ENCODE measurements around the gene CARMIL1.
"Not testable (repeated sequence)": the region's sequence is repeated elsewhere in the genome, so short reads cannot be mapped to it uniquely, and the experiment has no call there.

CARMIL1 gene

DNA sequence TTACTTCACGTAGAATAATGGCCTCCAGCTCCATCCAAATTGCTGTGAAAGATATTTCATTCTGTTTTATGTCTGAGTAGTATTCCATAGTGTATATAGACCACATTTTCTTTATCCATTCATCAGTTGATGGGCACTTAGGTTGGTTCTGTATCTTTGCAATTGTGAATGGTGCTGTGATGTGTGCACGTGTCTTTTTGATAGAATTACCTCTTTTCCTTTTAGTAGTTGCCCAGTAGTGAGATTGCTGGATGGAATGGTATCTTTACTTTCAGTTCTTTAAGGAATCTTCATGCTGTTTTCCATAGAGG, 91.8 kb downstream of the CARMIL1 start:
- DNase-seq = no peak

DNA sequence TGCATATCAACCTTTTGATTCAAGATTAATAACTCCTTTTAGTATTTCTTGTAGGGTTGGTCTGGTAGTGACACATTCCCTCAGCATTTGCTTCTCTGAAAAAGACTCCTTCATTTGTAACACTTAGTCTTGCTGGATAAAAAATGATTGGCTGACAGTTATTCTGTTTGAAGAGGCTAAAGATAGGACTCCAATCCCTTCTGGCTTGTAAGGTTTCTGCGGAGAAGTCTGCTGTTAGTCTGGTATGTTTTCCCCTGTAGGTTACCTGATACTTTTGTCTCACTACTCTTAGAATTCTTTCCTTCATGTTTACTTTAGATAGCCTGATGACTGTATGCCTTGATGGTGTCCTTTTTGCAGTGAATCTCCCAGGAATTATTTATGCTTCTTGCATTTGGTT, 96.0 kb downstream of the CARMIL1 start:
- DNase-seq = no peak

DNA sequence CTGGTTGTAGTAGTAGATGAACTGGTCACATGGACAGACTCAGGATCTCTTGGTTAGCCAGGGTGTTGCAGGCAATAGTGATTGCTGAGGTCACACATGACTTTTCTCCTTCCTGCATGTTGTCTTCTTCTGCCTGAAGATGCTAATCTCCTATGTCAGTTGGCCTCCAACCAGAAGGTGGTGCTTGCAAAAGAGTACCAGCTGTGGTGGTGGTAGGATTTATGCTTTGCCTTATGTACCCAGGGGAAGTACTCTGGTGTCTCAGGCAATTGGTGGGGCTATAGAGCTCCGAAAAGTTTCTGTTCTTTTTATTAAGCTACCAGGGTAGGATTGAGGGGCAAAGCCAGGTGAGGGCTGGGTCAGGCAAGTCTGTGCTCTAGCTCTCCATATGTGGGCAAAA, 98.5 kb downstream of the CARMIL1 start:
- no peak for DNase-seq

DNA sequence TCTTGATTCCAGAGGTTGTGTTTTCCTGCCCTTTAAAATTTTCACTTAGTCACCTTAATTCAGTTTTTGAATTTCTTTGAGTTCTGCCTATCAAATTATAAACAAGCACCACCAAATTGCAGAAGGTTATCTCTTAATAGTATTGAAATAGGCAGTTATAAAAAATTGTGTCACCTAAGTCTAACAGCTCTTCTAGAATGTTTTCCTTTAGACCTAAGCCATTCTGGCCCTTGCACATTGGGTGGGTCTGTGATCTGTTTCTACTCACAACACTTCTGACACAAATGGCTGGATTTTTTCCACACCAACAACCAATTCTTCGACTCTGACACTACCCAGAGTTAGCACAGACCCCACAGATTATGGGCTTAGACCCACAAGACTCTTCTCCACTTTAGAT, 101.9 kb downstream of the CARMIL1 start:
- no peak for DNase-seq

DNA sequence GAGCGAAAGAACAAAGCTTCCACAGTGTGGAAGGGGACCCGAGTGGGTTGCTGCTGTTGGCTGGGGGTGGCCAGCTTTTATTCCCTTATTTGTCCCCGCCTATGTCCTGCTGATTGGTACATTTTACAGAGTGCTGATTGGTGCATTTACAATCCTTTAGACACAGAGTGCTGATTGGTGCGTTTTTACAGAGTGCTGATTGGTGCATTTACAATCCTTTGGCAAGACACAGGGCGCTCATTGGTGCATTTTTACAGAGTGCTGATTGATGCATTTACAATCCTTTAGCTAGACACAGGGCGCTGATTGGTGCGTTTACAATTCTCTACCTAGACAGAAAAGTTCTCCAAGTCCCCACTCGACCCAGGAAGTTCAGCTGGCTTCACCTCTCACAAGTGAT, 103.3 kb downstream of the CARMIL1 start:
- not testable (repeated sequence) for DNase-seq

DNA sequence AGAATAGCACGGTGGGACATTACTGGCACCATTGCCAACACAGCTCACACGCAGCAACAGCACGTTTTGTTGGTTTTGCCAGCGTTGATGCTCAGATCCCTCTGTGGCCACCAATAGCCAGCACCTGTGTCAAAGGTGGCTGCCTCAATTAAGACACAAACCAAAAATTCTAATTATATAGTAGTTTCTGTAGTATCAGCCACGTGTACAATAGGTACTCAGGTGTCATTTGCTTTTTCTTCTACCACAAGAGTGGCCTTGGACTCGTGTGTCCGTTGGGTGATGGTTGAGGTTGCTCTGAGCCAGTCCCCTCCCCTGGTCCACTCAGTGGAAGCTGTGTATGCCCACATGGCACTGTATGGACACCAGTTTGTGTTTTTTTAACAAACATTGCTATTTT, 105.1 kb downstream of the CARMIL1 start:
- no peak for DNase-seq

DNA sequence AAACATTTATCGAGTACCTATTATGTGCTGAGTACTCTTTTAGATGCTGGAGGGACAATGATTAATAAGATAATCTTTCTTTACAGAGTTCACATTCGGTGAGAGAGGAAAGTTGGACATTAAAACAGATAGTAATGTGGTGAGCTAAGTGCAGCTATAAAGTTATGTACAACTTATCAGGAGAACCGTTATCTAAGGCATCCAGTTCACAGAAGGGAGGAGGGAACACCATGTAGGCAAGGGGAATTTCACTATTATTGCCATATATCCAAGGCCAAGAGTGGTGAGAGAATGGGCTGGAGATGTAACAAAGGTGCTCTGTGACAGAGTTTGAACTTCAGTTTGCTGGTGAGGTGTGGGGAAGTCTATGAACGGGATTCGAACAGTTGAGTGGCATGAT, 105.8 kb downstream of the CARMIL1 start:
- no peak for DNase-seq

DNA sequence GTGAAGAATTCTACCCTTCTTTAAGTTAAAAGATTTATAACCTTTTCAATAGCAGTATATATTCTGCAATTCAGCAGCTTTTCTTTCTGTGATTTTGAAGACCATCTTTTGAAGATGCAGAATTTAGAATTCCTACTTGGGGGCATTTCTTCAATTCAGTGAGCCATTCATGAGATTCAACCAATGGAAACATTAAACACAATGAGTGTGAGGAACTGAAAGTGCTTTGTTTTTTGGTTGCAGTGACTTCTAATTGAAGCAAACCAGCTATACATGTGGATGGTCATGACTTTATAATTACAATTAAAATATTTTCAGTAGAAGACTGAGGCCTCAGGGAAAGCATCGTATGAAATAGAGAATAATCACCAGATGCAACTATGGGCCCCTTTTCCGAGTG, 108.3 kb downstream of the CARMIL1 start:
- no peak for DNase-seq

DNA sequence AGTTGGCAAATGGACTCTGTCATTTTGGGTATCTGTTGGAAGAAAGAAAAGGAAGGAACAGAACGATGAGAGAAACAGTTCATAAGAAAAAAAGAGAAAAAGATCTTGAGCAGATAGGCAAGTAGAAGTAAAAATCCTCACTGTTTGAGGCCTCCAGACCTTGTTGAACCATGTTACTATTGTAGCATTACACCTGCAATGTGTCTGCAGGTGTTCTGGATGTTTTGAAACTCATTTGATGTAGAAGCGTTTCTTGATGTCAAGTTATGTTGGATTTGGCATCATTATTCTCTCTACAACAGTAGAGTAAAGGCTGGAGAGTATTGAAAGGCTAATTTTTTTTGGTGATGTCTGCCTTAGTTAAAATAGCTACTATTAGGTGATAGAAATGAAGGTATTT, 108.7 kb downstream of the CARMIL1 start:
- DNase-seq = no peak

DNA sequence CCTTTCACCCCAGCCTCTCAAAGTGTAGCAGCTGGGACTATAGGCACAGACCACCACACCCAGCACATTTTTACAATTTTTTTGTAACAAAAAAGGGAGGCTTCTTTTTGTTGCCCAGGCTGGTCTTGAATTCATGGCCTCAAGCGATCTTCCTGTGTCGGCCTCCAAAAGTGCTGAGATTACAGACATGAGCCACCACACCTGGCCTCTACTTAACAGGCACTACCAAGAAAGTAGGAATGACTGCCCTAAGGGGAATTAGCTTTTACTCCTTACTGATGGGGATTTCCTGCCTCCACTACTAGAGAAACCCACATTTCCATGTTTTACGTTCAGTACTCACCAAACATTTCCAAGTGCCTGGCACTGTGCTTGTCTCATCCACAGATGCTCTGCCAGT, 109.6 kb downstream of the CARMIL1 start:
- no peak for DNase-seq

DNA sequence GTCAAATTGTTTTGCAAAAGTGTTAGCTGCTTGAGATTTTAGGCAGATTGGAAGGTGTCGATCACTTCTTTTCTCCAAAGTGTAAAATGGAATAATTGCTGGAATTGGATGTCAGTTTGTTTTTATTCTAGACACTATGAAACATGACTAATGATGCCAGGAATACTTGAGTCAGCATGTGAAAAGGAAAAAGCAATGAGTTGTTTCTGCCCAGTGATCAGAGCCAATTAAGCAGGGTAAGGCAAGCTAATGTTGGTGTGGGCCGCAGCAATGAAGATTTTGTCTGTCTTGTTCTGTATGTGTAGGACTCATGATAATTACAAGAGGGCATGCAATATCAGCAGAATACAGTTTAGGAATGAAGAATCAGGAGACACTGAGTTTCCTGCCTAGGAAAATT, 110.3 kb downstream of the CARMIL1 start:
- DNase-seq = no peak

DNA sequence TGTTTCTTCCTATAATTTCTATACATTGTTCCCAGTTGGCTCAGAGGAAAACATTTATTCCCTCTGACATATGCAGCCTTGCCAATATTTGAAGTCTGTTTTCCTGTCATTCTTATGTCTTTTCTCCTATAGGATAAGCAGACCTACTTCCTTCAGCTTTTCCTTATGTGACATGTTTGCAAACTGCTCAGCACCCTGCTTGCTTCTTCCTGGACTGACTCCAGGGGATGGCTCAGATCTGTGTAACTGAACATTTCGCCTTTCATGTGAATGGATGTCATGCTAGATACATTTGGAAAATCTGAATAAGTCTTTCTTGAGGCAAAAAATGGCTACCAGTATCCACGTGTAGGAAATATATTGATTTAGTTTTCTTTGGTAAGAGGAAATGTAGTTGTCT, 113.2 kb downstream of the CARMIL1 start:
- no peak for DNase-seq

DNA sequence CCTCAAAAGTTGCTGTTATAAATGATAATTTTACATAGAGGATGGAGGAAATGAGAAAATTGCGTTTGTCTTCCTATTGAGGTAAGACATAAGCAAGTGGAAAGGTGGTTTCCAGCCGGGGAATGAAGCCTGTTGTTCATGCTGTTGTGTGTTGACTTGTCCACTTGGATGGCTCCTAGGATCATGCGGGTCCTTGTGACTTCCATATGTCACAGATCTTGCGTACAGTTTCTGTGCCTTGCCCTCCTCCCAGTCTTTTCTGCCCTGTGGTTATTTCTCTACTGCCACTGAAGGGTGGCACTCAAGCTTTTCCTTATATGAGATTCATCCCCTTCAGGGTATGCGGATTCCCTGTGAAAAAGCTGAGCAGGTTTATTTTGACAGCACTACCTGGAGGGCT, 116.6 kb downstream of the CARMIL1 start:
- no peak for DNase-seq

DNA sequence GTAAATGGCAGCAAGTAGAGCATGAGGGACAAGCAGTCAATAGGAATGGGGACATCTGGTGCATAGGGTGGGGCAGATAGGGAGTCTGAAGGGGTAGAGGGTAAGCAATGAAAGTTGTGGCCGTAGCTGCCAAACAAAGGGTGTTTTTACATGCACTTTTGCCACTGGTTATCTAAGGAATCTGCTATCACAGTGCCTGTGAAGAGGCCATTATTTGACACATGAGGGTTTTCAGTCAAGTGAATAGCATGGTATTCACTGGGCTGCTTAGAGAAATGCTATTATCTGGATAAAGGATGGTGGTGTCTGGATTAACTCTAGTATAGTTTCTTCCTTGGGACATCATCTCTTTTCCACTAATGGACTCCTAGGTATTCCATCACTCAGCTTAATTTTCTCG, 118.2 kb downstream of the CARMIL1 start:
- no peak for DNase-seq

DNA sequence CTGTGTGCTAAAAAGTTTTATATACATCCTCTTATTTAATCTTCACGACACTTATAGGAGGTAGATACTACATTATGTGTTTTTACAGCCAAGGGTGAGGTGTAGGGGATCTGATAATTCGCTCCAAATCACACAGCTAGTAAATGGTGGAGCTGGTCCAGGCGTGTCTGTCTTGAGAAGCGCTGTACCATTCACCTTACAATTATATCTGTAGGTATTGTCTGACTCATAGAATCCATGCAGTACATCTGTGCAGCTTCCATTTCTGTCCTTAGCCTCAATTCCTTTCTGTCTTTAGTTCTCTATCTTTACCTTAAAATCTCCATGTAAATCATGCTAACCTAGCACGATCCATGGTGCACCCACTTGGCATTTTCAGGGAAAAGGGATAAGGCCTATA, 120.7 kb downstream of the CARMIL1 start:
- DNase-seq = no peak

DNA sequence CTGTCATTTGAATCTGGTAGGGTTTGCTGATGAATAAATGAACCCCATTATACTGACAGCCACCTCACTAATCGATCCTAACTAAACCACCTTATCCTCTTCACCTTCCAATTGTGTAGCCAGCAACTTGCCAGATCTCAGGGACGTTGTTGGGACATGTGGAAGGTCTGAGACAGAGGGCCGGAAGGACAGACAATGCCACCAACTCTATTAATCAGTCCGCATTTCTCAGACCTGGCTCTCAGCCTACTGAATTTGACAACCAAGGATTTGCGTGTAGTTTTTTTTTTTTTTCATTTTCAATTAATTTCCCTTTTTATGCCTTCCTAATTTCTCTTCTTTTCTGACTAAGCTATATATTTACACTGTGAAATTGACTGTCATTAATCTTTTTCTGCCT, 122.5 kb downstream of the CARMIL1 start:
- DNase-seq = no peak

DNA sequence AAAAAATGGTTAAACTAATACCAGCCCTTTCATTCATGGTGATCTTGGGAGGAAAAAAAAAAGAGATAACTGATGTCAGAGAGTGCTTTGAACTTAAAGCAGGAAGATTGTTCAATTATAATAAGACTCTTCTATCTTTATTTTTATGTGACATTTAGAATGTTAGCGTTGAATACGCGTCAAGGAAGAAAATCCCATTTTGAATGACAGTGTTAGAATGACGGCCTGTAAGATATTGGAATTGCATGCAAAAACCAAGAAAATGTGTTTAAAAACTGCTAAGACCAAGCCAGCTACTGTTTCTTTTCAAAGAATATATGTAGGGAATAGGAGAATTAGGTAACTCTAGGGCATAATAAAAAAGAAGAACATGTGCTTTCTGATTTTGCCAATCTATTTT, 123.0 kb downstream of the CARMIL1 start:
- DNase-seq = no peak

DNA sequence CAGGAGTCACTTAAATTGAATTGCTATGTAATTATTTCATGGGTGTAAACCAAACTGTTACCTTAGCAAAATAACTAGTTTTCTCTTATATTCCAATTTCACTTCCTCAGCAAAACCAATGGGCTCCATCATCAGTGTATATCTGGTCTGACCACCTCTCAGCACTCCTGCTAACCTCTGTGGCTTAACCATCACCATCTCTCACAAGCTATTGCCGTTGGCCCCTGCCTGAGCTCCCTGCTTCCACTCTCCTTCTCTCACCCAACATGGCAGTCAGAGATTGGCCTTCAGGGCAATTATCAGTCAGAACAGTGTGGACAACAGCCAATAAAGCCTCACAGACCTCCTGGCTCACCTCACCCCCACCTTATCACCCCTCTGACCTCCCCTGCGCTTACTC, 124.0 kb downstream of the CARMIL1 start:
- DNase-seq = no peak

DNA sequence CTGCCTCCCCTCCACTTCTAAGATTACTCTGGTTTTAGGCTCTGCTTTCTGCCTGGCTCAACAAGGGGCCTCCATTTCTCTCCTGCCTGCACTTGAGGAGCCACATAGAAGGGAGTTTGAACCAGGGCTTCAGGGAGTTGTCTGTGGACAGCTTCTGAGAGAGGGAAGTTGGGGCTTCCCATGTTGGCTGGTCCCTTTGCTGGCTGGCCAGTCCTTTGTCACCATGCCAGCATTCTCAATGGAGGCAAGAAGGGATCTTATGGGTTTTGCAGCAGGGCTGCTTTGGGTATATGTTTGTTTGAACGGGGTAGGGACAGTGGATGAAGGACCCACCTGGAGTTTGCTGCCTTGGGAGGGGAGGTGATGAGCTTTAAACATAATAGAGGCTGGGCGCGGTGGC, 124.9 kb downstream of the CARMIL1 start:
- no peak for DNase-seq

DNA sequence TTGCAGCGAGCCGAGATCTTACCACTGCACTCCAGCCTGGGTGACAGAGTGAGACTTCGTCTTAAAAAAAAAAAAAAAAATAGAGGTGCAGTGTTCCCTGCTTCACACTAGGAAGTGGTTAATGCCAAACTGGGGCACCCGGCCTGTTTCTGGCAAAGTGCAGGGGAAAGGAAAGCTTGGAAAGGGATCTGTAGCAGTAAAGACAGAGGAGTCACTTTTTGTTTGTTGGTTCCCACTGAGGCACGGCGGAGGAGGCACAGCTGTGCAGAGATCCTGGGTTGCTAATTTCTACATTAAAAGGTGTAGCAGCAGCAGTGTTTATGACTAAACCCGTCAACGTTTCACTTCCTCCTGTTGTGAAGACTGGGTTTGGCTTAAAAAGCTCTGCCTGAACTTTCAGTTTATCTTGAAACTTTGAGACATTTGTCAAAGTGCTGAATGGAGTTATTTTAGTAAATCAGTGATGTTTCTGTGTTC, 125.6 kb downstream of the CARMIL1 start:
- DNase-seq = no peak

DNA sequence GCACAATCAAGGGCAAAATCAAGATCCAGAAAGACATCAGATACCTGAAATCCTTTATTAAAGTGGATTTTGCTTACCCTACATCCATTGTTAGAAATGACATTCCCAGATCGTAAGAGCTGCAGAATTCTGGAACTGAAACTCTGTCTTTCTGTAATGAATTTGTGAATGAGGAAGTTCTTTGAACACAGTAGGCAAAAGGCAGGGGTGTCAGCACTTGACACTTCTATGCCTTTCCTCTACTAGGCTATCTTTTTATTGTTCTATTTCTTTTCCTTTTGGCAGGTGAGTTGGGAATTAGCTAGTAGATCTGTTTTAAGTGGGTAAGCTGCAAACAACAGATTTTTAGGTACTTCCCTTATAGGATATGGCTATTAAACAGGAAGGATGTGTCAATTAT, 126.3 kb downstream of the CARMIL1 start:
- DNase-seq = no peak

DNA sequence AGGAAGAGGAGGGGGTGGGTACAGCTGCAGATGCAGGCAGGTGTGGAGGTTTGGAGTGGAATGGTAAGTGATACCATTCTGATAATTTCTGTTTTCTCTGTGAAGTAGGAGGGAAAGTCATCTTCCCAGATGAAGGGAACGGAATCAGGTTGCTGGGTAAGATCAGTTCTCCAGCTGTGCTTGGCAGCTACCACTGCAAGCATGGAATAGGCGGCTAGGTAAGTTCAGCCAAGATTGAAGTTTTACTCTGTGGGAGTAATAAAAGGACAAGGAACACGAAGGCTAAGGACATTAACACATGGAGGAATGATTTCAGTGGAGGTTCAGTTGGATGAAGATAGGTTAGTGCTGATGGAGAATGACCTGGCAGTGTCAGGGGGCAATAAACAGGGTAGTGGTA, 128.3 kb downstream of the CARMIL1 start:
- no peak for DNase-seq

DNA sequence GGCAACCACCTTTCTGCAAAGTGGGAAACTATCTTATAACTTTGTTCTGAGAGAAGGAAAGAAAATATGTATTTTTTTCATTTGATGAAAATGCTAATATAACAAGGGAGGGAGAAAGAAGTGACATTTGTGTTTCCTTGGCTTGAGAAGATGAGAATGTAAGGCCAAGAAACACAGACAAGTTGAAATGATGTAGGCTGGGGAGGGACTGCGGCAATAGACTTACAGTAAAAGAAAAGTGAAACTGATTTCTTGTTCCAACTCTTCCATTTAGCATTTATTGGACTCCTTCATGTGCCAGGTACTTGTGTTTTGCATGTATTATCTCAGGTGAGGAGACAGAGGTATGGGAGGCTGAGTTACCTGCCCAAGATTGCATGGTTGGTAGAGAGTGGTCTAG, 130.9 kb downstream of the CARMIL1 start:
- DNase-seq = no peak

DNA sequence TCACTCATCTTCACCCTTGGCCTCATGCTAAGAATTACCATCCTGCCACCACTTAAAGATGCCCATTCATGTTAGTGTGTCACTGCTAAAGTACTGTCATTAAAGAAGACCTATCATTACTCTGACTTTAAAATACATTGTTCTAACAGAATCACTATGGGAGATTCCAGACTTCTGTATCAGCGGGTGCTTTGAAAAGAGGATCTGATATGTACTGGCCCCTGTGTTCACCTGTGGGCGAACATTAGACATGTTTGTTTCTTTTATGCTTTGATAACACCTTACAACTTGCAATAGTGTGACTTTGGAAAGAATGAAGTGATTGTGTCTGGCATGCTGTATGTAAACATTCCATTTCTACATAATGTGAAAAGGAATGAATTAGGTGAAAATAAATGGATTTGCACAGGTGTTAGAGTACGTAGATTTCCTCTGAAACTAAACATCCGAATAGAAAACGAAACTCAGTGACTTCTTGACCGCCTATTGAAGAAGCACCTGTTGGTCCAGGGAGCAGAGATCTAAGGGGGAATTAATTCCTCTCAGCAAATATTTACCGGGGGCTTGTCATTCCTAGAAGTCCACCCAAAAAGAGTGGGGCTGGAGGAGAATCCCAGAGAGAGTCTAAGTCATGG, 132.3 kb downstream of the CARMIL1 start:
- DNase-seq = no peak

DNA sequence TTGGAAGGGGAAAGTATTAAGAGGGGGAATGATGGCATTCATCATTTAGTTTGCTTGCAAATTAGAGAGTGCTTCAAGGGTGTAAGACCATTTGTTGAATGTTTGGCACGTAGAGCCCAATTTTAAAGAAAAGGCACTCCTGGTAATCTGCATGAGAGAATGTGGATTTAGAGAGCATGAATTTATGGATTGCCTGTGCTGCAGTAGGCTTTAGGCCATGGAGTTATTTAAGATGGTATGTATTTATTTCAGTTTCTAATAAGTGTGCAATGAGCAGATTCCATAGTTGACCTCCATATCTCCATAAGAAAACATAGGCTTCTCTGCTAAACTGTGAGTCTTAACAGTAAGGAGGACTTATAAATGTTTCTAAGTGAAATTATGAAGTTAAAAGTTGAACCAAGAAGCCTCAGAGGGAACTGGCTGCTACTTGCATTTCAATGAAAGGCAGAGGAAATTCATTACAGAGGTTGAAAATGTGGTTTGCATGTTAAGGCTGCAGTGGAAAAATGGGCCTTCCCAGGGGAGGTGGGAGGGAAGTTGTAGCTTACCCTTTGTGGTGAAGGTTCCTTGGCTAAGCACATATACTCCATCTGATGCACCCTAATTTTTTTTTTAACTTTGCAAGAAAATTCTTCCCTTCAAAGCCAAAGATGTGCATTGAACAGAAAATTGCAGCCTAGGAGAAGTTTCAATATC, 134.2 kb downstream of the CARMIL1 start:
- no peak for DNase-seq

Data from NK-92 treated with Interleukin-12 subunit alpha and Interleukin-12 subunit beta, amount 100 ng/mL, for 24 hours (cell line).